GM19240 (cell line): ENCODE measurements around the gene TIRAP.

Source experiments
- DNase-seq: peaks from one replicate; pipeline ENCODE4 v3.0.0; 2011; ENCODE audit warnings: low spot score; ENCODE audit not compliant: insufficient read length

TIRAP gene

GRCh38 chr11:126322996-126323395 lies 40.1 kb downstream of the TIRAP start:
- no peak for DNase-seq

- DNase-seq, result no peak
Measured at GRCh38 chr11:126327281-126328000, 44.5 kb downstream of the TIRAP start.

GRCh38 chr11:126328001-126328390 lies 45.1 kb downstream of the TIRAP start:
- DNase-seq, result no peak

- no peak for DNase-seq
Measured at GRCh38 chr11:126328444-126328843, 45.6 kb downstream of the TIRAP start.

- no peak for DNase-seq
Measured at GRCh38 chr11:126328938-126329643, 46.2 kb downstream of the TIRAP start.

- no peak for DNase-seq
Measured at GRCh38 chr11:126329644-126330211, 46.8 kb downstream of the TIRAP start.

GRCh38 chr11:126331286-126331685 lies 48.4 kb downstream of the TIRAP start:
- DNase-seq, result no peak

GRCh38 chr11:126332221-126332711 lies 49.4 kb downstream of the TIRAP start:
- no peak for DNase-seq

- DNase-seq, result no peak
Measured at GRCh38 chr11:126333142-126333541, 50.2 kb downstream of the TIRAP start.

GRCh38 chr11:126334659-126335462 lies 52.0 kb downstream of the TIRAP start:
- DNase-seq, result no peak

GRCh38 chr11:126335463-126335760 lies 52.5 kb downstream of the TIRAP start:
- no peak for DNase-seq

GRCh38 chr11:126336138-126336541 lies 53.2 kb downstream of the TIRAP start:
- no peak for DNase-seq

GRCh38 chr11:126336671-126337101 lies 53.8 kb downstream of the TIRAP start:
- DNase-seq, result no peak

- DNase-seq, result no peak
Measured at GRCh38 chr11:126337126-126337473, 54.2 kb downstream of the TIRAP start.

- DNase-seq, result no peak
Measured at GRCh38 chr11:126337474-126338241, 54.8 kb downstream of the TIRAP start.

GRCh38 chr11:126338346-126339055 lies 55.6 kb downstream of the TIRAP start:
- DNase-seq, result no peak

GRCh38 chr11:126339073-126339862 lies 56.4 kb downstream of the TIRAP start:
- DNase-seq, result no peak

GRCh38 chr11:126339863-126340434 lies 57.1 kb downstream of the TIRAP start:
- no peak for DNase-seq

- no peak for DNase-seq
Measured at GRCh38 chr11:126340960-126341606, 58.2 kb downstream of the TIRAP start.
